ENCODE results near the gene LRRC59.
"Not testable (repeated sequence)": the region's sequence is repeated elsewhere in the genome, so short reads cannot be mapped to it uniquely, and the experiment has no call there.

LRRC59 gene

GRCh38 chr17:50424996-50425681 lies 27.8 kb upstream of the LRRC59 start:
- DNase-seq (ENCODE audit: low read depth in 4 of 4, low spot score in 1 of 4): no peak

GRCh38 chr17:50424246-50424995 lies 27.1 kb upstream of the LRRC59 start:
- no peak for DNase-seq (ENCODE audit: low read depth in 4 of 4, low spot score in 1 of 4)

- DNase-seq (ENCODE audit: low read depth in 4 of 4, low spot score in 1 of 4): no peak
Measured at GRCh38 chr17:50423553-50424159, 26.3 kb upstream of the LRRC59 start.

- DNase-seq (ENCODE audit: low read depth in 4 of 4, low spot score in 1 of 4): no peak
Measured at GRCh38 chr17:50422738-50423137, 25.4 kb upstream of the LRRC59 start.

DNA sequence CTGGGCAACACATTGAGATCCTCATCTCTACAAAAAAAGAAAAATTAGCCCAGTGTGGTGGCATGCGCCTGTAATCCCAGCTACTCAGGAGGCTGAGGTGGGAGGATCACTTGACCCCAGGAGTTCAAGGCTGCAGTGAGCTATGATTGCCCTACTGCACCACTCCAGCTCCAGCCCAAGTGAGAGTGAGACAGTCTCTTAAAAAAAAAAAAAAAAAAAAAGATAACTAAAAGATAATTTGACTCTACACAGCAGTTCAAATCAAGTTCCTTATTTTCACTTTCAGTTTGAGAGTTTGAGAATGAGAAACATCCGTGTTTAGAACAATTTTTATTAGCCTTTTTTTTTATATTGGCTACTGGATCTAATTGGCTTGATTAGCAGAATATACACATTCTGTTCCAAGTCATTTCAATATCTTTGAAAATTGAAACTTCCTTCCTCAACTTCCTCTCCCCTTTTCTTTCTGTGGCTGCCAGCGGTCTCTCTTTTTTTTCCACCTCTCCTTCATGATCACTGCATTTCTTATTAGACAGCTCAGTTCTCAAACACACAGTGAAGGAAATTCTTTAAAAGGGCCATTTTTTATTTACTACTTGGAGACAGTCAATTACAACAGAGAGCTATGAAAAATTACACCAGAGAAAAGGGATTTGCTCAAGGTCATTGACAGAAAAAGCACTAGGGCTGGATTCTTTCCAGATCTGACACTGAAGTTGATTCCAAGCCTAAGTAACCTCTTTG lies 24.2 kb upstream of the LRRC59 start:
- no peak for DNase-seq (ENCODE audit: low read depth in 4 of 4, low spot score in 1 of 4)

DNA sequence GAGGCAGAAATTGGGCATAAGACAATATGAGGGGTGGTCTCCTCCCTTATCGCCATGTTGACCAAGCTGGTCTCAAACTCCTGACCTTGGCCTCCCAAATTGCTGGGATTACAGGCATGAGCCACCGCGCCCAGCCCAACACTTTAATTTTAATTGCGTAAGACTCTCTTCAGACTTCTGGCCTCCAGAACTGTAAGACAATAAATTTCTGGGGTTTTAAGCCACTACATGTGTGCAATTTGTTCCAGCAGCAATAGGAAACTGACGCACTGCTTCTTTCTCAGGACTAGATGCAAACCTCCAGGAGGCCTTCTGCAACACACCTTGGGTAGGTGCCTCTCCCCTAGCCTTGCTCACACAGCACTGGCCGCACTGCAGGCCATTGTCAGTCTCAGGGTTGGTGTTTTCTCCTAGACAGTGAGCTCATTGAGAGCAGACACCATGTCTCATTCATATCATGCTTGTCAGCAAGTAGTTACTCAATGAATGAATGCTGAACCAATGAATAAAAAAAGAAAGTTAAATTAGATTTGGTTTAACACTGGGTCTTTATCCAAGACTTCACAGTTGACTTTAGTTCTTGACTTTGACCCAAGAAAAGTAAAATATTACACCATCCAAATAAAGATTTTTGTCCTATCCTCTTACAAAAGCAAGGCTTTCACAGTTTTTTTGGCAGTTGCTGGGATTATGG lies 23.2 kb upstream of the LRRC59 start:
- no peak for DNase-seq (ENCODE audit: low read depth in 4 of 4, low spot score in 1 of 4)

DNA sequence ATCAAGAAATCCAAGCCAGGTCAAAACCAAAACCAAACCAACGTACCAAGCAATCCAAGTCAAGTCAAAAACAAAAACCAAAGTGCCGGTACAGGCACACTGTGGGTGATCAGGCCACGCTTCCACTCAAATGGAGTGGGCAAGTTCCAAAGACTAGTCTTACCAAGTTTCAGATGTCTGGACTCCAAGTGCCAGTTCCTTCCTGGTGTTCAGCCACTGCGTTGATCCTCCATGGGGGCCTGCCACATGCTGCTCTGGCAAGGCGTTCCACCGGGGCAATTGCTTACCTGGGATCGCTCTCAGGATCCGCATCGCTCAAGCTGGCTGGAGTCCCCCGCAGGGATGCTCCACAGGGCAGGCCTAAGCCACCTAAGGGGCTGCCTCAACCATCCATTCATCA lies 22.3 kb upstream of the LRRC59 start:
- not testable (repeated sequence) for DNase-seq (ENCODE audit: low read depth in 4 of 4, low spot score in 1 of 4)

DNA sequence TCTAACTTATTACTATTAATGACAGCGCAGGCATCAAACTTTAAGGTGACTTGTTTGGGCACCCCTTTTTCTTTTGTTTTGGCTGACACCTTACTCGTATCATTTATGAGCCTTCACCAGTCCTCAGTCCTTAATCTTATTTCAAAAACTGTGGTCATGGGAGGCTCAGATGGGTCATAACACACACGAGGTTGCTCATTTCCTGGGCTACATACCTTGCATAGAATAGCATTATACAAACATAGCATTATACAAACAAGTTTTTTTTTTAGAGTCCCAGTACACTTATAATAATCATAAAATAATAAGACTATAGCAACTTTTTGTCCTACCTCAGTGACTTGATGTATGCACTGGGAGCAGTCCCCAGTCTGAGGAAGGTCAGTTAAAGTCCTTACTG lies 17.5 kb upstream of the LRRC59 start:
- DNase-seq (ENCODE audit: low read depth in 4 of 4, low spot score in 1 of 4): no peak

DNA sequence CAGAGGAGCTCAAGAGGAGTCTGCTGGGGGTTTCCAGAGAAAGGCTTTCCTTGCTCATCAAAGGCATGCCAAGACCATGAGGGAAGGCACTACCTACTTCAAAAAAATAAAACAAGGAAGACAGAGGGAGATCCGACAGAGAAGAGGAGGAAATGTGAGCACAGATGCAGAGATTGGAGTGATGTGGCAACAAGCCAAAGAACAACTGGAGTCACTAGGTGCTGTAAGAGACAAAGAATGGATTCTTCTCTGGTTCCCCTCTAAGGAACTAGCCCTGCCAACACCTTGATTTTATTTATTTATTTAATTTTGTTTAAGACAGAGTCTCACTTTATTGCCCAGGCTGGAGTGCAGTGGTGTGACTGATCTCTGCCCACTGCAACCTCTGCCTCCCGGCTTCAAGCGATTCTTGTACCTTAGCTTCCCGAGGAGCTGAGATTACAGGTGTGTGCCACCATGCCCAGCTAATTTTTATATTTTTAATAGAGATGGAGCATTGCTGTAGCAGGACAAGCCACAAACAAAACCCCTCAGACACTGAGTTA lies 14.9 kb upstream of the LRRC59 start:
- DNase-seq (ENCODE audit: low read depth in 4 of 4, low spot score in 1 of 4): no peak

DNA sequence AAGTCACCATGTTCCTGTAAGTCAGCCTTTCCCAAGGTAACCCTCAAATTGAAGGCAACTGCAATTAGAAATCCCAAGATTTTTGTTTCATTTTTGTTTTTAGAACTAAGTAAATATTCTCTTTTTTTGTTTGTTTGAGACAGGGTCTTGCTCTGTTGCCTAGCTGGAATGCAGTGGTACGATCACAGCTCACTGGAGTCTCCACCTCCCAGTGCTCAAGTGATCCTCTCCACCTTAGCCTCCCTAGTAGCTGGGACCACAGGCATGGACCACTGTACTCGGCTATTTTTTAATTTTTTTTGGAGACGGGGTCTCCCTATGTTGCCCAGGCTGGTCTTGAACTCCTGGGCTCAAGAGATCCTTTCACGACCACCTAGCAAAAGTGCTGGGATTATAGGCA lies 10.6 kb upstream of the LRRC59 start:
- no peak for DNase-seq (ENCODE audit: low read depth in 4 of 4, low spot score in 1 of 4)

DNA sequence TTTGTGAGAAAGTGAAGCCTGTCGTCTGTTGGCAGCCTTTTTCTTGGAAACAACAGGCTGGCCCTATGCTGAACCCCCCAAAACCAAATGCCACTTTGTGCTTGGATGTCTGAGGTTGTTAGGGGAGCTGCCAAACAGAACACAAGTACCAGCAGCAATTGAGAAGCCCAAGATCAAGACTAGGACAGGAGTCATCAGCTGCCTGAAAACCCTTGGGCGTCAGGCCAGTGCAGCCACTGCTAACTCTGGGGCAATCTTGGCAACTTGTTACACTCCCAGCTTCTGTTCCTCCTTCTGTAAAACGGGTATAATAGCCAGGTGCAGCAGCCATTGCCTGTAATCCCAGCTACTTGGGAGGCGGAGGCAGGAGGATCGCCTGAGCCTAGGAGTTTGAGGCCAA lies 9.3 kb upstream of the LRRC59 start:
- no peak for DNase-seq (ENCODE audit: low read depth in 4 of 4, low spot score in 1 of 4)

- not testable (repeated sequence) for DNase-seq (ENCODE audit: low read depth in 4 of 4, low spot score in 1 of 4)
Measured at GRCh38 chr17:50405351-50405750, 8.0 kb upstream of the LRRC59 start.

GRCh38 chr17:50399591-50399990 lies 2.3 kb upstream of the LRRC59 start:
- DNase-seq (ENCODE audit: low read depth in 4 of 4, low spot score in 1 of 4): not testable (repeated sequence)

GRCh38 chr17:50398672-50399071 lies 1.3 kb upstream of the LRRC59 start:
- DNase-seq (ENCODE audit: low read depth in 4 of 4, low spot score in 1 of 4): not testable (repeated sequence)

DNA sequence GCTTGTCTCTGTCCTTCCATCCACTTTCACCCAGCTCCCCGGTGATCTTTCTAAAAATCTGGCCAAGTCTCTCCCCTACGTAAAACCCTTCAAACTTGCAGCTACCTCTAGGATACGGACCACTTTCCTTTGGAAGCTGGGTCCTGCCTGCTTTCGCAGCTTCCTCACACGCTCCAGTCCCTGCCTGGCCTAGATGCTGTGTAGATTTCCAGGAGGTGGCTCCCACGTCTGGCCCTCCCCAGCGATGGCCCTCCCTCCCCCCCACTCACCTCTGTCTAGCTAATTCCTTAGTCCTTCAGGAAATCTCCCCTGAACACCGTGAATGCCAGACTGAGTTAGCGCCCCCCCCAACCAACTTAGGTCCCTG lies 579 bp upstream of the LRRC59 start:
- DNase-seq (ENCODE audit: low read depth in 4 of 4, low spot score in 1 of 4): no peak

GRCh38 chr17:50396261-50397110 lies 837 bp downstream of the LRRC59 start:
- DNase-seq (ENCODE audit: low read depth in 4 of 4, low spot score in 1 of 4): no peak

DNA sequence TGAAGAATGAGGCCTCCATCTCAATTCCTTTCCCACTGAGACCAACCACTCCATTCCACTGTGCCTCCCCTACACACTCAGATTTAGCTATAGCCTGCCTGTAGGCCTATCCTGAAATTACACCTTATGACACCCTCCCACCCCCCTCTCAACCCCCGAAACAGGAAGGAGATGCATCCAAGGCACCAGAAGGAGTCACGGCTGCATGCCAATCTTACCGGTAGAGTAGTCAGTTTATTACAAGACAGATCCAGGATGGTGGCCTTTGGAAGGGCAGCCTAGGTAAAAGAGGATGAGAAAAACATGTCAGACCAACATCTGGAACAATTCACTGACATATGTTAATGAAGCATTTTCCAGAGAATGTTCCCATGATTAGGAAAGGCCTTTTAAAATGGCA lies 2.6 kb downstream of the LRRC59 start:
- no peak for DNase-seq (ENCODE audit: low read depth in 4 of 4, low spot score in 1 of 4)

DNA sequence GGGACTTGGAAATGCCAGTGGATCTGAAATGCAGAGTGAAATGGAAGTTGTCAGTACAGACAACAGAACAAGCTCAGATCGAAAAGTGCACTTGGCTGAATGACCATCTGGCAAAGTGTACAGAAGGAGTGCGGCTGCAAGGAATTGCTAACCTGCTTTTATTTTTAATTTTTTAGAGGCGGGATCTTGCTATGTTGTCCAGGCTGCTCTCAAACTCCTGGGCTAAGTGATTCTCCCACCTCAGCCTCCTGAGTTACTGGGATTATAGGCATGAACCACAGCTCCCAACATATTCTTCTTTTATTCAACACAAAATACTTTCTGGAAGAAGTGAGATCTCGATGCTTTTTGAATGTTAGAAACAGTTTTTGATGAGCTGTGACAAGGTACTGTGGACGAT lies 3.6 kb downstream of the LRRC59 start:
- no peak for DNase-seq (ENCODE audit: low read depth in 4 of 4, low spot score in 1 of 4)

DNA sequence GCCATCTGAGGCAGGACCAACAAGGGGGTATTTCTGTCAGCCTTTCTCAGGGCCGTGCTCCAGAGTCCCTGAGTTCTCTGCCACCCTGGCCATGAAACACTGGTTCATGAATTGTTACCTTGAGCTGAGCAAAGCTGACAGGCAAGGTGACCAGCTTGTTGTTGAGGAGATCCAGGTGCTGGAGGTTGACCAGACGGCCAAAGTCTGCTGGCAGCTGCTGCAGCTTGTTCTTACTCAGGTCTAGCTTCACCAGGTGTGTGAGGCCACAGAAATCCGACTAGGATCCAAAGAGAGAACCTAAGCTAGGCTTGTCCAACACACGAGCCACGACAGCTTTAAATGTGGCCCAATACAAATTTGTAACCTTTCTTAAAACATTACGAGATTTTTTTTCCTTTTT lies 4.7 kb downstream of the LRRC59 start:
- no peak for DNase-seq (ENCODE audit: low read depth in 4 of 4, low spot score in 1 of 4)

DNA sequence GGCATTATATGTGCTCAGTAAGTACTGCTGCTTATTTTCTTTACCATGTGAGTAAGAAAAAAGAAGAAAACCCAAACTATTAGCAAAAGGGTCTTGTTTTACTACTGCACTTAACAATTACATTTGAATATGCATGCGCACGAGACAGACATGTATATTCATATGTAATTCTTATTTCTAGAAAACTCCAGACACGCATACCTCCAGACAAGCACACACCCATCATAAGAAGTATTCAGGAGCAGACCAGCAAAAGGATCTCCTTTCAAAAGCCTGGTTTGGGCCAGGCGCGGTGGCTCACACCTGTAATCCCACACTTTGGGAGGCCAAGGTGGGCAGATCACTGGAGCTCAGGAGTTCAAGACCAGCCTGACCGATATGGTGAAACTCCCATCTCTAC lies 7.8 kb downstream of the LRRC59 start:
- DNase-seq (ENCODE audit: low read depth in 4 of 4, low spot score in 1 of 4): no peak

All from stimulated activated CD4-positive, alpha-beta T cell treated with anti-CD3 and anti-CD28 coated beads, Interleukin-1b, Interleukin-23, amount 100 ng/mL, for 24 hours (primary cell).